ENCODE results near the gene ADIPOR1.

- TF ChIP-seq EZH2phosphoT487 (IDR thresholded peaks at IDR 0.05; ENCODE audit: insufficient read depth, low read depth) (no peak), EZH2 (IDR thresholded peaks at IDR 0.05; ENCODE audit: insufficient read depth, poor library complexity, severe bottlenecking) (no peak)
Observed at GRCh38 chr1:202964791-202965410, 6.8 kb upstream of the ADIPOR1 start.

All from GM23248 (cell line).